Activated T-cell treated with anti-CD3 and anti-CD28 coated beads, Interleukin-2, amount 50 U/mL, for 24 hours (primary cell): ENCODE measurements around the gene SIGLEC15.

Source experiments
- DNase-seq: peaks from one replicate; pipeline ENCODE4 v3.0.0-alpha.2; 2020
- H3K27ac Mint-ChIP-seq: 2 replicates; pipeline ENCODE4 v1.8.0; 2020; ENCODE audit warnings: mild to moderate bottlenecking, mixed read lengths
- H3K27me3 Mint-ChIP-seq: 2 replicates; pipeline ENCODE4 v1.8.0; 2020; ENCODE audit warnings: mixed read lengths
- H3K36me3 Mint-ChIP-seq: 2 replicates; pipeline ENCODE4 v1.8.0; 2020; ENCODE audit warnings: low read depth, mixed read lengths
- H3K4me1 Mint-ChIP-seq: 2 replicates; pipeline ENCODE4 v1.8.0; 2020; ENCODE audit warnings: low read depth, mixed read lengths
- H3K4me3 Mint-ChIP-seq: 2 replicates; pipeline ENCODE4 v1.8.0; 2020; ENCODE audit warnings: mild to moderate bottlenecking, moderate library complexity, mixed read lengths
- H3K9me3 Mint-ChIP-seq: 2 replicates; pipeline ENCODE4 v1.8.0; 2020; ENCODE audit warnings: mixed read lengths

SIGLEC15 gene

GRCh38 chr18:45833846-45834245 is 8.4 kb downstream of the SIGLEC15 start:
- H3K27ac Mint-ChIP-seq = no peak overlapping the region
- DNase-seq = no peak
- peaks cover 42% of the 10 kb centered on the region for H3K27me3 Mint-ChIP-seq
- no peaks in the 10 kb centered on the region for H3K36me3 Mint-ChIP-seq
- no peaks in the 10 kb centered on the region for H3K9me3 Mint-ChIP-seq
- H3K4me1 Mint-ChIP-seq = peaks cover 11% of the 10 kb centered on the region
- H3K4me3 Mint-ChIP-seq = no peak overlapping the region

- H3K36me3 Mint-ChIP-seq = no peaks in the 10 kb centered on the region
- DNase-seq = no peak
- no peaks in the 10 kb centered on the region for H3K9me3 Mint-ChIP-seq
- no peak overlapping the region for H3K4me3 Mint-ChIP-seq
- H3K4me1 Mint-ChIP-seq = peaks cover 14% of the 10 kb centered on the region
- peaks cover 45% of the 10 kb centered on the region for H3K27me3 Mint-ChIP-seq
- H3K27ac Mint-ChIP-seq = no peak overlapping the region
Observed at GRCh38 chr18:45834306-45834705, 8.8 kb downstream of the SIGLEC15 start.

- Mint-ChIP-seq H3K27ac (no peak overlapping the region), H3K36me3 (no peaks in the 10 kb centered on the region), H3K4me1 (peaks cover 16% of the 10 kb centered on the region), H3K27me3 (peaks cover 50% of the 10 kb centered on the region), H3K4me3 (no peak overlapping the region), H3K9me3 (no peaks in the 10 kb centered on the region)
- no peak for DNase-seq
Observed at GRCh38 chr18:45835057-45835636, 9.7 kb downstream of the SIGLEC15 start.

- Mint-ChIP-seq H3K4me3 (no peak overlapping the region), H3K4me1 (peaks cover 16% of the 10 kb centered on the region), H3K9me3 (no peaks in the 10 kb centered on the region), H3K27ac (no peak overlapping the region), H3K36me3 (no peaks in the 10 kb centered on the region), H3K27me3 (peaks cover 57% of the 10 kb centered on the region)
- DNase-seq = no peak
Observed at GRCh38 chr18:45836242-45837205, 11.0 kb downstream of the SIGLEC15 start.

GRCh38 chr18:45837283-45838070 is 12.0 kb downstream of the SIGLEC15 start:
- Mint-ChIP-seq H3K27me3 (peaks cover 55% of the 10 kb centered on the region), H3K36me3 (no peaks in the 10 kb centered on the region), H3K27ac (no peak overlapping the region), H3K4me3 (peak overlapping the region; percentile 15), H3K9me3 (no peaks in the 10 kb centered on the region), H3K4me1 (peaks cover 16% of the 10 kb centered on the region)
- DNase-seq = peak; percentile 54

- Mint-ChIP-seq H3K4me1 (peaks cover 16% of the 10 kb centered on the region), H3K36me3 (no peaks in the 10 kb centered on the region), H3K27me3 (peaks cover 55% of the 10 kb centered on the region), H3K4me3 (no peak overlapping the region), H3K9me3 (no peaks in the 10 kb centered on the region), H3K27ac (no peak overlapping the region)
- no peak for DNase-seq
Observed at GRCh38 chr18:45838302-45839070, 13.0 kb downstream of the SIGLEC15 start.

GRCh38 chr18:45839414-45840395 is 14.2 kb downstream of the SIGLEC15 start:
- Mint-ChIP-seq H3K4me1 (peaks cover 18% of the 10 kb centered on the region), H3K27ac (no peak overlapping the region), H3K27me3 (peaks cover 50% of the 10 kb centered on the region), H3K4me3 (no peak overlapping the region), H3K36me3 (no peaks in the 10 kb centered on the region), H3K9me3 (no peaks in the 10 kb centered on the region)
- DNase-seq = no peak

- Mint-ChIP-seq H3K27ac (no peak overlapping the region), H3K4me1 (peaks cover 21% of the 10 kb centered on the region)
Observed at GRCh38 chr18:45841060-45841764, 15.7 kb downstream of the SIGLEC15 start.

GRCh38 chr18:45841765-45842442 is 16.4 kb downstream of the SIGLEC15 start:
- Mint-ChIP-seq H3K4me1 (peaks cover 19% of the 10 kb centered on the region), H3K36me3 (no peaks in the 10 kb centered on the region), H3K27me3 (peaks cover 28% of the 10 kb centered on the region), H3K27ac (no peak overlapping the region), H3K4me3 (no peak overlapping the region), H3K9me3 (no peaks in the 10 kb centered on the region)
- no peak for DNase-seq

More at GRCh38 chr18:45841060-45841764, 15.7 kb downstream of the SIGLEC15 start:
- H3K27me3 Mint-ChIP-seq = peaks cover 35% of the 10 kb centered on the region
- no peak for DNase-seq
- no peaks in the 10 kb centered on the region for H3K36me3 Mint-ChIP-seq
- no peaks in the 10 kb centered on the region for H3K9me3 Mint-ChIP-seq
- H3K4me3 Mint-ChIP-seq = no peak overlapping the region

GRCh38 chr18:45843019-45843418 is 17.5 kb downstream of the SIGLEC15 start:
- H3K9me3 Mint-ChIP-seq = no peaks in the 10 kb centered on the region
- peaks cover 22% of the 10 kb centered on the region for H3K4me1 Mint-ChIP-seq
- H3K4me3 Mint-ChIP-seq = no peak overlapping the region
- no peaks in the 10 kb centered on the region for H3K36me3 Mint-ChIP-seq
- DNase-seq = no peak
- no peak overlapping the region for H3K27ac Mint-ChIP-seq
- H3K27me3 Mint-ChIP-seq = peaks cover 24% of the 10 kb centered on the region

- H3K27me3 Mint-ChIP-seq = peaks cover 9% of the 10 kb centered on the region
- no peak overlapping the region for H3K27ac Mint-ChIP-seq
- H3K9me3 Mint-ChIP-seq = no peaks in the 10 kb centered on the region
- H3K4me3 Mint-ChIP-seq = no peak overlapping the region
- H3K36me3 Mint-ChIP-seq = peaks cover 10% of the 10 kb centered on the region
- peaks cover 11% of the 10 kb centered on the region for H3K4me1 Mint-ChIP-seq
- no peak for DNase-seq
Observed at GRCh38 chr18:45844938-45845337, 19.5 kb downstream of the SIGLEC15 start.

- Mint-ChIP-seq H3K4me1 (peaks cover 11% of the 10 kb centered on the region), H3K9me3 (no peaks in the 10 kb centered on the region), H3K36me3 (peaks cover 13% of the 10 kb centered on the region), H3K27ac (no peak overlapping the region), H3K4me3 (no peak overlapping the region), H3K27me3 (peaks cover 5% of the 10 kb centered on the region)
- no peak for DNase-seq
Observed at GRCh38 chr18:45845410-45845809, 19.9 kb downstream of the SIGLEC15 start.
